ENCODE results near the gene IDUA.
A peak's percentile ranks its signal among the peaks of the same experiment; 100 is the strongest.

The IDUA gene

DNA sequence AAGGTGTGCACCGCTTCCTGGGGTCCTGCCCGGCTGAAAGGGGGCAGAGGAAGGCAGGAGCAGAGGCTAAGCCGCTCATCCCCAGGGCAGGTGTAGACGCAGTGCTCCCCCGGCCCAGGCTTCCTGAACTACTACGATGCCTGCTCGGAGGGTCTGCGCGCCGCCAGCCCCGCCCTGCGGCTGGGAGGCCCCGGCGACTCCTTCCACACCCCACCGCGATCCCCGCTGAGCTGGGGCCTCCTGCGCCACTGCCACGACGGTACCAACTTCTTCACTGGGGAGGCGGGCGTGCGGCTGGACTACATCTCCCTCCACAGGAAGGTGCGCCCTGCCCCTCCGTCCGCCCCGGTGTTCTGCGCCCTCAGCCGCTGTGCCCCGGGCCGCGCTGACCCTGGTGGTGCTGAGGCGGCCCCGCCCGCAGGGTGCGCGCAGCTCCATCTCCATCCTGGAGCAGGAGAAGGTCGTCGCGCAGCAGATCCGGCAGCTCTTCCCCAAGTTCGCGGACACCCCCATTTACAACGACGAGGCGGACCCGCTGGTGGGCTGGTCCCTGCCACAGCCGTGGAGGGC lies 14.8 kb downstream of the IDUA start:
- no peak for DNase-seq (ENCODE audit: low spot score)

- DNase-seq (ENCODE audit: low spot score) = no peak
These were observed 15.3 kb downstream of the IDUA start for GRCh38 chr4:1002131-1002630.

- DNase-seq (ENCODE audit: low spot score) = no peak
These were observed 15.9 kb downstream of the IDUA start for GRCh38 chr4:1002631-1003251.

DNA sequence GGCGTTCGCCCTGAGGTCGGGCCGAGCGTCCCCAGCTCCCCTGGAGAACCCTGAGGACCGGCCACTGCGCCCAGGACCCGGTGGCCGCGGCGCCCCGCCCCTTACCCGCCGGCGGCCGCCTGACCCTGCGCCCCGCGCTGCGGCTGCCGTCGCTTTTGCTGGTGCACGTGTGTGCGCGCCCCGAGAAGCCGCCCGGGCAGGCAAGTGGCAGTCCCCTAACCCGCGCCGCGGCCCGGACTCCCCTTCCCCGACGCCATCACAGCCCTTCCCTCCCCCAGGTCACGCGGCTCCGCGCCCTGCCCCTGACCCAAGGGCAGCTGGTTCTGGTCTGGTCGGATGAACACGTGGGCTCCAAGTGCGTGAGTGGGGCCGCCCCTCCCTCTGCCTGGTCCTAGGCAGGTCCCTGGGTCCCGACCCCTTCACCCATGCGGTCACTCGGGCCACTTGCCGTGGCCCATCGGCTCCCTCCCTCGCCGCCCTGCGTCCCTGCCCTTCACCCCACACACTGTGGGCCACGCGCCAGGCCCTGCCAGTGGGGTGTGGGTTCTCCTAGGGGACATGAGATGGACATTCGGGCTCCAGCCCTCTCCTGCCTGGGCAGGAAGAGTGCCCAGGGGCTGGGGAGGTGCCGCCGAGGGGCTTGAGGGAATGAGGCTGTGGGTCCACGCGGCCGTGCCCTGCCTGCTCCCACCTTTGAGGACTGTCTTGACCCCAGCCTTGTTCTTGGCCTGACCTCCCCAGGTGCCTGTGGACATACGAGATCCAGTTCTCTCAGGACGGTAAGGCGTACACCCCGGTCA lies 16.6 kb downstream of the IDUA start:
- DNase-seq (ENCODE audit: low spot score) = no peak

DNA sequence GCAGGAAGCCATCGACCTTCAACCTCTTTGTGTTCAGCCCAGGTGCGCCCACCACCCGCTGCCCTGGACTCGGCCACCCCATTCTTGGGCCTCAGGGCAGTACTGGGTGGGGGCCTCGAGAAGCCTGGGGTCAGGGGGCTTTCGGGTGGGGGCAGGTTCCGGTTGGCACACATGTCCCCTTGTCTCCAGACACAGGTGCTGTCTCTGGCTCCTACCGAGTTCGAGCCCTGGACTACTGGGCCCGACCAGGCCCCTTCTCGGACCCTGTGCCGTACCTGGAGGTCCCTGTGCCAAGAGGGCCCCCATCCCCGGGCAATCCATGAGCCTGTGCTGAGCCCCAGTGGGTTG lies 17.2 kb downstream of the IDUA start:
- DNase-seq (ENCODE audit: low spot score) = no peak

GRCh38 chr4:1004557-1005485 lies 18.0 kb downstream of the IDUA start:
- DNase-seq (ENCODE audit: low spot score) = no peak

- no peak for DNase-seq (ENCODE audit: low spot score)
These were observed 20.0 kb downstream of the IDUA start for GRCh38 chr4:1006856-1007255.

DNA sequence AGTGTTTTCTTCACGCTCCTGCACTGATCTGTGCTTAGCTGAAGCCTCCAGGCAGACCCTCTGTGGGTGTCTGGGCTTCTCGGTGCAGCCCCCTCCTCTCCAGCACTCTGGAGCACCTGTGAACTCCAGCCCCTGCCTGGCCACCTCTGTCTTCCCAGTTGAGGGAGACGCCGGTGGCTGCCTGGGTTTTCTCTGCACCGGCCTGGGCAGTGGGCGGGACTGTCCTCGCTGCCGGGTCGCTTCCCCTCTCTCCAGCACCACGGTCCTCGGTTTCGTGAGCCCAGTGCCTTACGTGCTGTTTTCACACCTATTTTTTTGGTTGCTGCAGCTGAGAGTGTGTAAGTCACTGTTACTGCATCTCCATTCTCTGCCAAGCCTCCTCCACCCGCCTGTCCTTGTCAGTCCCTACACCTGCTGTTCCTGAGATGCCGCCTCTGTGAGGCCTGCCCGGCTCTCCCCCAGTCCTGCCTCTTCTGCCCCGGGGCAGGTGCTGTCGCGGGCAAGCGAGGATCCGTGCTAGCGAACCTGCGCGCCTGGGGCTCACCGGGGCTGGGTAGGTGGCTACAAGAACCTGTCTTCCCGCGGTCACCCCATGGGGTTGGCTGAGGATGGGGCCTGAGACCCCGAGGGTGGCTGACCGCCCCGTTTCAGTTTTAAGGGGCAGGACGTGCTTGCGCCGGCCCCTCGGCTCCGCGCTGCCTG lies 22.1 kb downstream of the IDUA start:
- DNase-seq (ENCODE audit: low spot score) = peak; percentile 14

GRCh38 chr4:1009542-1010394 lies 22.9 kb downstream of the IDUA start:
- DNase-seq (ENCODE audit: low spot score) = peak; percentile 44

- DNase-seq (ENCODE audit: low spot score) = no peak
These were observed 23.7 kb downstream of the IDUA start for GRCh38 chr4:1010395-1011021.

DNA sequence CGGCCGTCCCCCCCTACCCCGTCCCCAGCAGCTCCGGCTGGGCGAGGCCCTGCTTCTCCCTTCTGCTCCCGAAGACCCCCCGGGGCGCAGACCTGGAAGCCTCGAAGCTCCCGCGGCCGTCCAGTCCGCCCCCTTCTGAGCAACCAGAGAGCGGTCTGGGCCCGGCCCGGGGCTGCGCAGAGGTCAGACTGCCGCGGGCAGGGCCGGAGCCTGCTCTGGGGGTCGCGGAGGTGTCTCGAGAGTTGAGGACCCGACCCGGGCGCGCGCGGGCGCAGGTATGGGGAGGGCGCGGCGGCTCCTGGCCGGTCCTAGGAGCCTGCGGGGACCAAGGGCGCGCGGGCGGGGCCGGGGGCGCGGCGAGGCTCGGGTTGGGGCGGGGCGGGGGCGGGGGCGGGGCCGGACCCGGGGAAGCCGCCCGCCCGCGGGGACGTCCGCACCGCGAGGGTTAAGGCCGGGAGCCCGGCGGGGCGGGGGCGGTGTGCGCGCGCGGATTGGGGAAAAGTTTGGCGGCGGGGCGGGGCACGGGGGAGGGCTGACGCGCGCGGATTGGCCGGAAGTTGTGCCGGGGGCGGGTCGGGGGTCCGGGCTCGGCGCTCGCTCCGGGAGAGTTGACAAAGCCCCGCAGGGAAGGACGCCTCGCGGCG lies 24.3 kb downstream of the IDUA start, which contains the start of gene FGFRL1:
Gene FGFRL1, plus strand, starts transcription at position 605 of the 644 bp plus-strand sequence. CDS start 860 bp downstream, outside the sequence.
- no peak for DNase-seq (ENCODE audit: low spot score)

- no peak for DNase-seq (ENCODE audit: low spot score)
These were observed 24.8 kb downstream of the IDUA start for GRCh38 chr4:1011666-1012033.

DNA sequence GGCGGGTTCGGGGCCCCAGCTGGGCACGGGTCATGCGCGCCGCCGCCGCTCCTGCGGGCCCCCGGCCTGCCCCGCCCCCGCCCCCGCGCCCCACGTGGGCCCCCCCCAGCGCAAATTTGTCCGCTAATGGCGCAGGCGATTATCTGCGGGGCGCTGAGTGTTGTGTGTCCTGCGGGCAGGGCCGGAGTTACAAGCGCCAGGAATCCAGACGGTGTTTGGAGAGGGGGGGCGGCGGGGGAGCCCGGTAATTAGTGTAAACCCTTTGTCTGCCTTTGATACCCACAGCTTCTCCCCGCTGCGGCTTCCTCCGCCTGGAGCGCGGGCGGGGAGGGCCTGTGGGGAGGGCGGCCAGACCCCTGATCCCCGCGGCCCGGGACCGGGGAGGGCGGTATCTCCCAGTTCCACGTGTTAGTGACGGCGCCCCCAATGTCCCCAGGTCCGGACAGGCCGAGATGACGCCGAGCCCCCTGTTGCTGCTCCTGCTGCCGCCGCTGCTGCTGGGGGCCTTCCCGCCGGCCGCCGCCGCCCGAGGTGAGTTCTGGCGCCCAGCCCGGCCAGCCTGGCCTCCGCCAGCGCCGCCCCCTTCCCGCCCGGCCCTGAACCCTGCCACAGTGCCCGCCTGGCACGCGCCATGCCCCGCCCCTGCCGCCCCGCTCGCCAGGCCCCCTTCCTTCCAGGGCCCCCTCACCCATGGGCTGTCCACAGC lies 25.3 kb downstream of the IDUA start:
- no peak for DNase-seq (ENCODE audit: low spot score)

DNA sequence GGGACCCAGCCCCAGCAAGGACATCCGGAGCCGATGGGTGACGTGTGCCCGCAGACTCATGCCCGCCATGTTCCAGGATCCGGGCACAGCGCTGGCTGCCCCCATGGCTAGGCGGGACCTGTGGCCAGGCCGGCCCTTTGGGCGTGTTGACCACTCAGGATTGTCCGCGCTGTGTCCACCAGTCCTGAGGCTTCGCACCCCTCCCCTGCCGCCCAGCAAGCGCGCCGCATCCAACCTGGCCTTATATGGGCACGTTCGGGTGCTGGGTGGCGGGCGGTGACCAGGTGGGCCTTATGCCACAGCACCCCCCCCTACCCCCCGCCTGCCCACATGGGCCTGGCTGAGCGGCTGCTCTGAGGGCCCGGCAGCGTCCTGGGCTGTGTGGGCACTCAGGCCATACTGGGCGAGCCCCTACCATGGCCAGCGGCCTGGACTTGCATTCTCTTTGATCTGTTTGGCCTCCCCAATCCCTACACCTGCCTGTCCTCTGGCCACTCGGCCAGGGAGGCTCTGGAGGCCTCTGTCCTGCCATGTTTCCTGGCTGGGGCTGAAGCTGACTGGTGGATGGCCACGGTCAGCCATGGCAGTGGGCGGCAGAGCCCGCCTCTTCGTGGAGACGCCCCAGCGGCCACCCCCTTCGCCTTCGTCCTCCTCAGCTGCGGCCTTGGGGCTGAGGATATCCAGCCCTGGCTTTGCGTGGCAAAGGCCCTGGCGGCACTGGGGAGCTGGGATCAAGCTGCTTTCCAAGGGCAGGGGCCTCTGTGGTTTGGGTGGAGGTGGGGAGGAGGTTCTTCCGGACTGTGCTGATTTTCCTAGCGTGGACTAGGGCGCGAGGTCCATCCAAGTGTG lies 26.6 kb downstream of the IDUA start:
- DNase-seq (ENCODE audit: low spot score) = no peak

GRCh38 chr4:1014291-1015167 lies 27.7 kb downstream of the IDUA start:
- DNase-seq (ENCODE audit: low spot score) = peak; percentile 93

GRCh38 chr4:1015179-1015578 lies 28.3 kb downstream of the IDUA start:
- DNase-seq (ENCODE audit: low spot score) = no peak

DNA sequence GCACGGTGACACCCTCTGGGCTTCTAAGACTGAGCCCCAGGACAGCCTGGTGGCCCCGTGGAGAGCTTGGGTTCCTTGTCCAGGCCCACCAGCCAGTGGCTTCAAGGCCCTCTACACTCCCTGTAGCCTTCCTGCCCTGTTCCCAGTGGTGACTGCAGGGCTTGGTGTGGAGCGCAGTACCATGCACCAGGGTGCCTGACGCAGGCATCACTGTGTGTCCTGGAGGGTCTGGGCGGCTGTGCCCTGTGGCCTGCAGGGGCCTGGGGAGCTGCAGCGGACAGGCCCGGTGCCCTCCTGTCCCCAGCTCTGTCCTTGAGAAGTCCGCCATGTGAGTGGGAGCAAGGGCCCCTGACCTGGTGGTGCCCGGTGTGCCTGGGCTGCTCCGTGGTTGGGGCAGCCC lies 28.9 kb downstream of the IDUA start:
- no peak for DNase-seq (ENCODE audit: low spot score)
